ENCODE data around the gene MAP3K21.

MAP3K21 gene

DNA sequence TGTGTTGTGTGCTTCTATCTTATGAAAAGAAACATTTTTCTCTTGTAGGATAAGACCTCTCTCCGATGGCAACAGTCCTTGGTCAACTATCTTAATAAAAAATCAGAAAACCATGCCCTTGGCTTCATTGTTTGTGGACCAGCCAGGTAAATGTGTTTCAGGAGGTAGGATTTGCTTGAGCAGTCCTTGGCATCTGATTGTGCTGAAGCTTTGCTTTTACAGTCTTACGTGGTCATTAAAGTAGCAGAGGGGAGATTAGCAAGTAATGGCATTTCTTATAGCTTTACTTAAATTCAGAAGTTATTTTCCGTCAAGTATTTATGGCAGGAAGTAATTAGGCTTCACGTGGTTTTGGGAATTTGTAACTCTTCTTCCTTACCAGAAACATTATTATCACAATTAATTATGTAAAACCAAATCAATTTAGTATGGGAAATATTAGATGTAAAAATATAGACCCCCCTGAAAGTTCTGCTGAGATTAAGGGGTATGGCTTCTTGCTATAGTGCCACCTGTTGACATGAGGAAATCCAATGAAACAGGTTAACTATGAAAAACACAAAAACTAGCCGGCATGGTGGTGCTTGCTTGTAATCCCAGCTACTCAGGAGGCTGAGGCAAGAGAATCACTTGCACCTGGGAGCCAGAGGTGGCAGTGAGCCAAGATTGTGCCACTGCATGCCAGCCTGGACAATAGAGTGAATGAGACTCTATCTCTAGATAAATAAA is 49.0 kb downstream of the MAP3K21 start:
- POLR2A ChIA-PET (ENCODE audit: low non-redundant PET): no interaction called here
- no peak for DNase-seq (ENCODE audit: low spot score)
- TF ChIP-seq, protein P1, sequence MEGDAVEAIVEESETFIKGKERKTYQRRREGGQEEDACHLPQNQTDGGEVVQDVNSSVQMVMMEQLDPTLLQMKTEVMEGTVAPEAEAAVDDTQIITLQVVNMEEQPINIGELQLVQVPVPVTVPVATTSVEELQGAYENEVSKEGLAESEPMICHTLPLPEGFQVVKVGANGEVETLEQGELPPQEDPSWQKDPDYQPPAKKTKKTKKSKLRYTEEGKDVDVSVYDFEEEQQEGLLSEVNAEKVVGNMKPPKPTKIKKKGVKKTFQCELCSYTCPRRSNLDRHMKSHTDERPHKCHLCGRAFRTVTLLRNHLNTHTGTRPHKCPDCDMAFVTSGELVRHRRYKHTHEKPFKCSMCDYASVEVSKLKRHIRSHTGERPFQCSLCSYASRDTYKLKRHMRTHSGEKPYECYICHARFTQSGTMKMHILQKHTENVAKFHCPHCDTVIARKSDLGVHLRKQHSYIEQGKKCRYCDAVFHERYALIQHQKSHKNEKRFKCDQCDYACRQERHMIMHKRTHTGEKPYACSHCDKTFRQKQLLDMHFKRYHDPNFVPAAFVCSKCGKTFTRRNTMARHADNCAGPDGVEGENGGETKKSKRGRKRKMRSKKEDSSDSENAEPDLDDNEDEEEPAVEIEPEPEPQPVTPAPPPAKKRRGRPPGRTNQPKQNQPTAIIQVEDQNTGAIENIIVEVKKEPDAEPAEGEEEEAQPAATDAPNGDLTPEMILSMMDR (conservative IDR thresholded peaks at IDR 0.05; ENCODE audit: low read depth): no peak
- H3K27ac ChIP-seq: no peak overlapping the region
- CTCF ChIA-PET: no interaction called here

DNA sequence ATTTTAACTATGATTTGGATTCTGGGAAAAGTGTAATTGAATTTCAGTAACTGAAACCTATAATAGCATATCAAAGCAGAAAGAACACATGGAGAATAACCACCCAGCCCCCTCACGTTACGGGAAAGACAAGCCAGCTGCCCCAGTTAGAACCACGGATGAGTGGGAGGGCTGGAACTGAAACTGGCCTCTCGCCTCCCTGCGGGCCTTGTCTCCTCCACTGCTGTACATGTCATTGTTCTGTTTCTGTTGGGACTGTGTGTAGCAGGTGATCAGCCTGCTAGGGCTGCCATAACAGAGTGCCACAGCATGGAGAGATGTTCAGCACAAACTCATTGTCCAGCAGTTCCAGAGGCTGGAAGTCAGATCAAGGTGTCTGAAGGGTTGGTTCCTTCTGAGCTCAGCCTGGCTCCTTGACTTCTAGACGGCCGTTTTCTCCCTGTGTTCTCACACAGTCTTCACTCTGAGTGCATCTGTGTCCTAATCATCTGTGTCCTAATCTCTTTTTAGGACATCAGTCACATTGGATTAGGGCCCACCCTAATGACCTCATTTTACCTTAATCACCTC is 52.4 kb downstream of the MAP3K21 start:
- POLR2A ChIA-PET (ENCODE audit: low non-redundant PET): no interaction called here

DNA sequence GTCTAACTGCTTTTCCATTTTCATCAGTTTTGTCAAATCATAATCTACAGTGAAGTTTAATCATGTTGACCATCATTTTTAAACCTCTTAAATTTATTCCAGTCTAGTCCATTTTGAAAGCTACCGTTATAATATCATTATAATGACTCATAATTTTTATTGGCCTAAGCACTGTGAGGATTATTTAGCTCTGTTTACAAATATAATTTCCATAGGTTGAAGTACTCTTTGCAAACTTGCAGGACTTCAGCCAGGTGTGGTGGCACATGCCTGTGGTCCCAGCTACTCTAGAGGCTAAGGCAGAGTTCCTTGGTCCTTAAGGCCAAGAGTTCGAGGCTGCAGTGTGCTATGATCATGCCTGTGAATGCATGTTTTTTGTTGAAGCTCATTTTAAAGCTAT is 54.3 kb downstream of the MAP3K21 start:
- TF ChIP-seq, protein P1 (conservative IDR thresholded peaks at IDR 0.05; ENCODE audit: low read depth): no peak
- ChIA-PET POLR2A (ENCODE audit: low non-redundant PET) (no interaction called here), CTCF (no interaction called here)
- no peak for DNase-seq (ENCODE audit: low spot score)
- H3K27ac ChIP-seq: no peak overlapping the region

More for the DNA sequence above, 52.4 kb downstream of the MAP3K21 start:
- TF ChIP-seq, protein P1 (conservative IDR thresholded peaks at IDR 0.05; ENCODE audit: low read depth): no peak
- no peak overlapping the region for H3K27ac ChIP-seq
- no peak for DNase-seq (ENCODE audit: low spot score)
- CTCF ChIA-PET: no interaction called here

DNA sequence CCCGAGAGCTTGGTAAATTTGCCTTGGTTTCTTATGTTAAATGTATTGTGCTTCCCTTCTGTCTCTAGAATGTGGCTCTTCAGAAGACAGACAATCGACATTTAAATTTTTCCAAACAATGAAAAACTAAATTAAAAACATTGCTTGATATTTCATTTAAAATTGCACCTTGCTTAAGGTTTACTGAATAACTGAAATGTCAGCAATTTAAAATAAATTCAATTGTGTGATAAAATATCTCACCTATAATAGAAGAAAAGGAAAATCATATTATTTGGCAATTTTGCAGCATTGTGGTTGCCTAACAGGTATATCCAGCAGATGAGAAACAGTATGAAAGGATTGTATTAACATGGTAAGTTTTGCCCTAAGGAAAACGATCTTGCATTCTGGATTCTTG is 56.5 kb downstream of the MAP3K21 start:
- POLR2A ChIA-PET (ENCODE audit: low non-redundant PET): no interaction called here
- TF ChIP-seq, protein P1 (conservative IDR thresholded peaks at IDR 0.05; ENCODE audit: low read depth): no peak
- DNase-seq (ENCODE audit: low spot score): no peak
- CTCF ChIA-PET: no interaction called here
- no peak overlapping the region for H3K27ac ChIP-seq

DNA sequence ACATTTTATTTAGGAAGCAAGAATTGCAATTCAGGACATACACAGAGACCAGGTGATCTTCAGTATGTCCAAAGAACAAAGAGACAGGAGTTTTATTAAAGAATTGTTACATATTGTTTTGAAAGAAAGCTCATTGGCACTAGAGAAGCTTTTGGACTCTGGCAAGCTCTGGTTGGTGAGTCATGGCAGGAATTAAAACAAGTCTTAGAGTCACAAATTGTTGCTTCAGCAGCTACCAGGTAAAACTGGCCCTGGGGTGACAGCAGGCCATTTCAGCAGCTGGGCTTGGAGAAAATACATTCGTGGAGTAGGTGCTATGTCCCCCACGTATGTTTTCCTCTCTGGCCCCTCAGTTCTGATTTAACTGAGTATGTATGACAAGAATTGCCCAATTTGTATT is 58.8 kb downstream of the MAP3K21 start:
- no peak for DNase-seq (ENCODE audit: low spot score)
- TF ChIP-seq, protein P1 (conservative IDR thresholded peaks at IDR 0.05; ENCODE audit: low read depth): no peak
- POLR2A ChIA-PET (ENCODE audit: low non-redundant PET): interaction anchor here (0.6 kb wide), 1 partner anchor 38 kb away, joined by 3 read pairs; no protein-coding TSS in a partner anchor
- CTCF ChIA-PET: interaction anchor here (0.7 kb wide), 1 partner anchor 209 kb away, joined by 5 read pairs; no protein-coding TSS in a partner anchor
- no peak overlapping the region for H3K27ac ChIP-seq

DNA sequence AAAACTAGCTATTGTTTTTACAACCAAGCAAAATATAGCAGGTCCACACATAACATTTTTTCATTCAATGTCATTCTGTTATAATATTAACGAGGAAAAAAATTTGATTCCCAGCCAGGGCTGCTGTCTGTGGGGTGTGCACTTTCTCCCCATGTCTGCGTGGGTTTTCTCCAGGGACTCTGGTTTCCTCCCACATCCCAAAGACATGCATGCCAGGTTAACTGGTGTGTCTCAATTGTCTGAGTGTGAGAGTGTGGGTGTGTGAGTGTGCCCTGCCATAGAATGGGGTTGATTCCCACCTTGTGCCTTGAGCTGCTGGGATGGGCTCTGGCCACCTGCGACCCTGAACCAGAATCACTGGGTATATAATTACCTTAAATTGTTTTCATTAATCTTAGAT is 60.1 kb downstream of the MAP3K21 start:
- CTCF ChIA-PET: interaction anchor here (0.7 kb wide), 1 partner anchor 709 kb away, joined by 4 read pairs; no protein-coding TSS in a partner anchor
- POLR2A ChIA-PET (ENCODE audit: low non-redundant PET): no interaction called here
- no peak for DNase-seq (ENCODE audit: low spot score)
- no peak overlapping the region for H3K27ac ChIP-seq
- TF ChIP-seq, protein P1 (conservative IDR thresholded peaks at IDR 0.05; ENCODE audit: low read depth): no peak
